Panc1 (cell line): Measurements from ENCODE around the gene BRAT1. TPM values are rescaled to one million over a fixed set of nuclear protein-coding genes. Genes with fewer than 3 reads are reported as not detected.
"Not testable (repeated sequence)": the region's sequence is repeated elsewhere in the genome, so short reads cannot be mapped to it uniquely, and the experiment has no call there.

Experiments used
- ATAC-seq: fragments of 200-7000 bp; cut with Tn5 transposase; 2 replicates; pipeline ENCODE4 v1.9.1; 2020; ENCODE audit warnings: mild to moderate bottlenecking, moderate library complexity
- BruUV-seq: library from RNA; stranded (reverse); fragments of 400-500 nt; replicated peaks from 2 replicates; lab custom pipeline; 2021; lab: Mats Ljungman, UMichigan
- CTCF ChIA-PET: fragments of 300-600 bp; sonication (Branson Sonifier 250); formaldehyde crosslinking; loops from one replicate; lab custom pipeline; 2022; ENCODE audit warnings: antibody characterized with exemption; lab: Charles Lee
- POLR2A ChIA-PET: fragments of 300-600 bp; sonication (Branson Sonifier 250); formaldehyde crosslinking; loops from one replicate; lab custom pipeline; 2022; ENCODE audit warnings: antibody characterized with exemption; lab: Charles Lee
- DNase-seq: peaks from one replicate; pipeline ENCODE4 v3.0.0-alpha.2; 2010; ENCODE audit warnings: low read depth, low spot score
- H3K27ac ChIP-seq: 2 replicates; pipeline ENCODE4 v1.5.1; 2011; ENCODE audit warnings: mild to moderate bottlenecking, low read length, inconsistent platforms
- H3K27me3 ChIP-seq: fragments of 200-500 bp; sonication (Bioruptor generic); 2 replicates; pipeline ENCODE4 v1.6.0; 2014; ENCODE audit warnings: low read length, inconsistent platforms; ENCODE audit not compliant: control insufficient read depth, insufficient read depth
- H3K36me3 ChIP-seq: fragments of 200-500 bp; sonication (Bioruptor generic); 2 replicates; pipeline ENCODE4 v1.5.1; 2014; ENCODE audit warnings: inconsistent platforms, mild to moderate bottlenecking, low read length, moderate library complexity; ENCODE audit not compliant: control insufficient read depth, insufficient read depth
- H3K4me1 ChIP-seq: 2 replicates; pipeline ENCODE4 v1.5.1; 2011; ENCODE audit warnings: inconsistent platforms, mild to moderate bottlenecking, low read length, moderate library complexity; ENCODE audit not compliant: control insufficient read depth, insufficient read depth
- H3K4me3 ChIP-seq, 2 experiments: 2 replicates each; pipeline ENCODE4 v1.5.1; 2011 to 2012; ENCODE audit warnings: low read depth in 2 of 2, low read length in 2 of 2, mild to moderate bottlenecking in 2 of 2, inconsistent platforms in 1 of 2, moderate library complexity in 1 of 2
- H3K9me3 ChIP-seq: fragments of 200-500 bp; sonication (Bioruptor generic); 2 replicates; pipeline ENCODE4 v1.5.1; 2014; ENCODE audit warnings: low read depth, mild to moderate bottlenecking, inconsistent platforms, low read length, moderate library complexity; ENCODE audit not compliant: control insufficient read depth, insufficient read depth
- CTCF ChIP-seq: fragments of 450-650 bp; IDR thresholded peaks from 2 replicates; pipeline ENCODE4 v1.5.1; 2017; ENCODE audit warnings: mild to moderate bottlenecking
- POLR2AphosphoS5 ChIP-seq: IDR thresholded peaks from 2 replicates; pipeline ENCODE4 v1.6.1; 2012; ENCODE audit warnings: mild to moderate bottlenecking, low read depth, low read length, moderate library complexity
- REST ChIP-seq, 2 experiments: IDR thresholded peaks; 2 replicates each; pipeline ENCODE4 v1.6.1; 2011 to 2012; ENCODE audit warnings: low read depth in 2 of 2, control low read depth in 1 of 2, low read length in 1 of 2, mild to moderate bottlenecking in 1 of 2, moderate library complexity in 1 of 2; ENCODE audit not compliant: insufficient read depth in 1 of 2
- SIN3A ChIP-seq: IDR thresholded peaks from 2 replicates; pipeline ENCODE4 v1.6.1; 2012; ENCODE audit warnings: low read depth, mild to moderate bottlenecking, low read length, moderate library complexity, borderline replicate concordance; ENCODE audit not compliant: insufficient read depth
- TCF7L2 ChIP-seq: IDR thresholded peaks from 2 replicates; pipeline ENCODE4 v1.6.1; 2011; ENCODE audit warnings: mild to moderate bottlenecking, low read depth, low read length, inconsistent platforms
- in situ Hi-C: cut with HindIII; loops from 2 replicates; pipeline ENCODE4 v1.10.0; 2016; ENCODE audit warnings: low sequenced_read_pairs, low pct_unique_long_range_greater_than_20kb
- intact Hi-C: fragments of 100-400 bp; cut with micrococcal nuclease; formaldehyde crosslinking; loops from one replicate; pipeline ENCODE4 v1.10.0; 2022; ENCODE audit not compliant: unreplicated experiment
- total RNA-seq: library from RNA; stranded (reverse); gene quantifications from one replicate; pipeline ENCODE4 v1.2.1, GENCODE V29; 2021; ENCODE audit not compliant: unreplicated experiment

BRAT1 gene
- total RNA-seq, 1 experiment from 2014 or later, result 76.9 TPM

GRCh38 chr7:2537981-2538851, 17.1 kb downstream of the BRAT1 start:
- Histone ChIP-seq H3K27me3 (no peaks in the 10 kb centered on the region), H3K36me3 (0 out of 2 replicates have a peak, but pooled peaks cover 3% of the 10 kb centered on the region), H3K27ac (no peak overlapping the region), H3K4me3 (no peak overlapping the region), H3K4me1 (no peaks in the 10 kb centered on the region), H3K9me3 (no peaks in the 10 kb centered on the region)
- ATAC-seq (peak; percentile 56), DNase-seq (no peak)
- TF ChIP-seq REST (IDR thresholded peaks at IDR 0.05; ENCODE audit: insufficient read depth in 1 of 2, low read depth in 2 of 2, low read length in 1 of 2) (no peak), POLR2AphosphoS5 (no peak), TCF7L2 (no peak), SIN3A (no peak), CTCF (no peak)
- POLR2A ChIA-PET, result no interaction called here
- CTCF ChIA-PET, result no interaction called here
- TSS peak; percentile 78 for BruUV-seq
- intact Hi-C loops, result no loop called here
- in situ Hi-C loops, result no loop called here

GRCh38 chr7:2535872-2536627, 19.3 kb downstream of the BRAT1 start:
- H3K27me3 ChIP-seq, POLR2A ChIA-PET, intact Hi-C loops, ATAC-seq, H3K4me1 ChIP-seq, in situ Hi-C loops, H3K9me3 ChIP-seq, BruUV-seq, DNase-seq, H3K27ac ChIP-seq, H3K4me3 ChIP-seq, H3K36me3 ChIP-seq: not testable (repeated sequence)
- CTCF ChIA-PET, result interaction anchor here (0.7 kb wide), 1 partner anchor 53 kb away, joined by 14 read pairs; no protein-coding TSS in a partner anchor

- peaks cover 20% of the 10 kb centered on the region for H3K4me1 ChIP-seq
- POLR2A ChIA-PET, intact Hi-C loops, H3K36me3 ChIP-seq, DNase-seq, H3K9me3 ChIP-seq, BruUV-seq, ATAC-seq, CTCF ChIA-PET, in situ Hi-C loops, H3K27me3 ChIP-seq, H3K27ac ChIP-seq, H3K4me3 ChIP-seq: not testable (repeated sequence)
Measured at GRCh38 chr7:2534214-2534613, 21.1 kb downstream of the BRAT1 start.

- H3K36me3 ChIP-seq, H3K27ac ChIP-seq, H3K27me3 ChIP-seq, in situ Hi-C loops, CTCF ChIA-PET, H3K9me3 ChIP-seq, ATAC-seq, POLR2A ChIA-PET, DNase-seq, intact Hi-C loops, H3K4me3 ChIP-seq: not testable (repeated sequence)
- H3K4me1 ChIP-seq, result peaks cover 26% of the 10 kb centered on the region
- BruUV-seq, result TSS peak; percentile 91
Measured at GRCh38 chr7:2533566-2533965, 21.8 kb downstream of the BRAT1 start.

- H3K9me3 ChIP-seq, H3K27me3 ChIP-seq, CTCF ChIA-PET, H3K27ac ChIP-seq, H3K4me3 ChIP-seq, H3K36me3 ChIP-seq, POLR2A ChIA-PET, in situ Hi-C loops, ATAC-seq, BruUV-seq, DNase-seq, intact Hi-C loops: not testable (repeated sequence)
- peaks cover 34% of the 10 kb centered on the region for H3K4me1 ChIP-seq
Measured at GRCh38 chr7:2532816-2533215, 22.5 kb downstream of the BRAT1 start.
